ENCODE results near the gene GPR183.
A peak's percentile ranks its signal among the peaks of the same experiment; 100 is the strongest.

GPR183 gene

DNA sequence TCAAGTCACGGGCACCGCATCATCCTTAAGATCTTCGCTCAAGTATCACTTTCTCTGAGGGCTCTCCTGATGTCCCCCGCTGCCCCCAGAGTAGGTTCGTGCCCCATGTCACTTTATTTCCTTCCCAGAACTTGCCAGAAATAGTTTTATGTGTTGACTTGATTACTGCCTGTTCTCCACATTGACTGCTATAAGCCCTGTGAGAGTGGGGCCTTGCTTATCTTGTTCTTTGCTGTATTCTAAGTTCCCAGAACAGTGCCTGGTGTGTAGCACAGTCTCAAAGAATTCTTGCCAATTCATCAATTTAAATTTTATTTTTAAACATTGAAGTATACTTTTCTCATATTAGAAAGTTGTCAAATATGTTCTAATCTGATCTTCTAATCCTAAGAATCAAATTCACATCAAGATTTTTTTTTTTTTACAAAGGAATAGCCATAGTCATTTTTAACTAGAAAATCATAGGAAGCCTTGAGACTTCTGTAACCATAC is 32.1 kb upstream of the GPR183 start:
- no peak for DNase-seq

GRCh38 chr13:99335603-99336002 is 28.4 kb upstream of the GPR183 start:
- no peak for DNase-seq

DNA sequence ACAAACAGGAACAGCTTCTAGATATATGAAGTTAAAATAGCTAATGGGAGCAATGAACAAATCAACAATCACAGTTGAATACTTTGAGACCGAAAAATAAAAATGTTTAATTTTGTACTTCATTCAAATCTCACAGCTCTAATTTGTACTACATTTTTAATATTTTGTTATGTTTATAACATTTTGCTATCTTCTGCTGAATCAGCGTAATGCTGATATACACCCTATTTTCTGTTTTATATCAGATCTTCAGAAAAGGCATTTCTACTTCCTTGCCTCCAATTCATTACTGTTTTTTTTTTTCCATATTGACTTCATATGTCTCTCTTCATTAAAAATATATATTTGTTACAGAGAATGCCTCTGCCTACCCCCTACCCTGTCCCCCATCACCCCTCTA is 27.9 kb upstream of the GPR183 start:
- DNase-seq, result no peak

DNA sequence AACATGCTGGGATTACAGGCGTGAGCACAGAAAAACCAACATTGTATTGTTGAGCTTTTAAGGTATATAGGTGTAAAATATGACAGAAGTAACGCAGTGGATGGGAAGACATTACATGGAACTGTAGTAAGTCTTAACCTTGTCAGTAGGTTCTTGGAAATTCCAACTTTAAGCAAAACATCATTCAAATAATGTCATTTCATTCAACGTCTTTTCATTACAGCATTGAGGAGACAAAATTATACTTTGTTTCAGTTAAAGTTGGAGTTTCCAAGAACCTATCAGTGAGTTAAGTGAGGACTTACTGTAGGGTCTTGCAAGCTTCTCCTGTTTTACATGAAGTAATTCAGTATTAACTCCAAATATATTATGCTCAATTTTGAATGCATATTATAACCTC is 27.0 kb upstream of the GPR183 start:
- no peak for DNase-seq

- no peak for DNase-seq
These were observed 25.3 kb upstream of the GPR183 start for GRCh38 chr13:99332456-99332855.

GRCh38 chr13:99331881-99332293 is 24.7 kb upstream of the GPR183 start:
- peak; percentile 66 for DNase-seq

DNA sequence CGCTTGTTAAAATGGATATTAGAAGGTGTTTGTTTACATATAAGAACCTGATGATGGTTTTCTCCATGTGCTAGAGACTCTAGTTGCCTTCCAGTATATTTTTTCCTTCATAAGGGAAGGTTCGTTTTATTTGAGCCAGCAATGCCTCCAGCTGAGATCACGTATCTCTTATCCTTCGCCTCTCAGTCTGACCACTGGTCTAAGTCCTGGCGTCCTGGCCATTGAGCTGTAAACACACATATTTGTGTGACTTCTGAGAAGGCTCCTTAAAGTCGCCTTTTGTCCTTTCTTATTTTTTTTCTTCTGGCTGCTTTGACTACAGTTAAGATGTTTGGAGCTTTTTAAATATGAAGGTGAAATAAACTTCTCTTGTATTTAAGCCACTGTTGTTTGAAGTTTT is 23.7 kb upstream of the GPR183 start:
- no peak for DNase-seq

DNA sequence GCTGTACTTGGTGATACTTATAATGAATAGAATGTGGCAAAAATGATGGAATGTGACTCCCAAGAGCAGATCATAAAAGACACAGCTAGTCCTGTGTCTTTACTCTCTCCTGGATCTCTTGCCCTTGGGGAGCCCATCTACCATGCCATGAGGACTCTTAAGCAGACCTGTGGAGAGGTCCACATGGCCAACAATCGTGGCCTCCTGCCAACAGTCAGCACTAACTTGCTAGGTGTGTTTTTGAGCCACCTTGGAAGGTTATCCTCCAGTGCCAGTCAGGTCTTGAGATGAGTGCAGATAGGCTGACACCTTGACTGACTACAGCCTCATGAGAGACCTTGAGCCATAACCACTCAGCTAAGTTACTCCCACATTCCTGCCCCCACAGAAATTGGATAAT is 22.3 kb upstream of the GPR183 start:
- no peak for DNase-seq

DNA sequence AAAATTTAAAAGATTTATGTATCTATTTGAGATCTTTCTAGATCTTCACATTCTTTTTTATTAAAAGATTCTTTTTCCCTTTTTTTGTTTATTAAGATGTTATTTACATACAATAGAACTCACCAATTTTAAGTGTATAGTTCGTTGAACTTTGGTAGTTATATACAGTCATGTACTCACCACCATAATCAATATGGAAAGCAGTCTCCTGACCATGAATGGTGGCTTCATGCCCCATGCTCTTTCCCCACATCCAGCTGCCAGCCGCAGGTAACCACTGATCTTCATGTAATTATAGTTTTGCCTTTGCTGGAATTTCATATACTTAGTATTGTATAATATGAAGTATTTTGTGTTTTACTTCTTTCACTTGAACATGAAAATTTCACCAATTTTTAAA is 20.6 kb upstream of the GPR183 start:
- DNase-seq, result no peak

DNA sequence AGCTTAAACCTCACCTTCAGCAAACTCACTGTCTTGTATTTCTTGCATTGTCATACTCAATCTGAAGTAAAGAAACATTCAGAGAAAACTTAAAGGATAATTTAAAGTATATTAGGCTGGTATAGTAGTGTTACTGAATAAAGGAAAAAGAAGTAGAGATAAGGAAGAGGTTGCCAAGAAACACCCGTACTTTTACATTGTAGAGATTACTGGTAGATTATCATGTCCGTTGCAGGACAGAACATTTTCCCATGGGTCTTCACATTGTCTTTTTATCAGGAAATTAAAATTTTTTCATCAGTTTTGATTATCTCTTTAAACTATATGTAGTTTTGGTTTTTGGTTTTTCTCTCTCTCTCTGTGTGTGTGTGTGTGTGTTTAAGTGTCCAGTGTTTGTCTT is 19.9 kb upstream of the GPR183 start:
- no peak for DNase-seq

DNA sequence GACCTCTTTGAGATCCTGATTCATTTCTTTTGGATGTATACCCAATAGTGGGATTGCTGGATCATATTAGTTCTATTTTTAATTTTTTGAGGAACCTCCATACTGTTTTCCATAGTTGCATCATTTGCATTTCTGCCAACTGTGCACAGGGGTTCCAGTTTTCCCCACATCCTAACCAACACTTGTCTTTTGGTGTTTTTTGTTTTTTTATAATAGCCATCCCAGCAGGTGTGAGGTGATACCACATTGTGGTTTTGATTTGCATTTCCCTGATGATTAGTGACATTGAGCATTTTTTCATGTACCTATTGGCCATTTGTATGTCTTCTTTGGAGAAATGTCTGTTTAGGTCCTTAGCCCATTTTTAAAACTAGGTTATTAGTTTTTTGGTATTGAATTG is 18.8 kb upstream of the GPR183 start:
- DNase-seq, result no peak

- no peak for DNase-seq
These were observed 16.3 kb upstream of the GPR183 start for GRCh38 chr13:99323488-99323887.

DNA sequence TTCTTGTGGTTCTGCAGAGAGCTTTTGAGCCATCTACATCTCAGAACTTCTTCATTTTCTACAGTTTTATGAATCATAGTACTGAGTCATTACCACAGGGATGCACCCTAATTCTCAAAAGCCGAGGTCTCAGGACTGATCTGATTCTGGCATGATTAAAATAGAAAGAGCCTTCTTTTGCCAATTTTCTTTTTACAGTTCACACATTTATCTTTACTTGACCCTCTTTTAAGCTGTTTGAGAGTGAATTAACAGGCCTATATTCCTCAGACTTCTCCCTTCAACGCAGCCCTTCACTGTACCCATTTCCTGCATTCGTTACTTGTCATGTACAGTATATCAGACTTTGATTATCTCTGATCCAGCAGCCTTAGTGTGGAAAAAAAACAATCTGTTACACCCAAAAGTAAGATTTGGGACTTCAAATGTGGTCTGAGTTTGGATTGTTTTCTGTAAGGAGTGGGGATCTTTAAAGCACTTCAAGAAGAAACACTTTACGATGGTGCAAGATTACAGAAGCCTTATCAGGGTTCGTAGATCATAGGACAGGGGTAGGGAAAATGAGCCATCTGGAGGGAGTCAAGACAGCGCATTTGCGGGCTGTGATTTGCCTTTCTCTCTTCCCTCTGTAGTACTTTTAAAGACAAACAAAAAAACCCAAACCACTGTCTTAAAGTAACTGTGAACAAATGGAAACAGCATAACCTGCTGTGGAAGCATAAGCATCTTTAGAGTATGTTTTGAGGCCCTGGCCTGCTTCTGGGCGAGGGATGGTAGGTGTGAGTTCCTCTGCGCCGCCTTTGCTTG is 15.3 kb upstream of the GPR183 start:
- DNase-seq, result no peak

- no peak for DNase-seq
These were observed 14.5 kb upstream of the GPR183 start for GRCh38 chr13:99321709-99322108.

DNA sequence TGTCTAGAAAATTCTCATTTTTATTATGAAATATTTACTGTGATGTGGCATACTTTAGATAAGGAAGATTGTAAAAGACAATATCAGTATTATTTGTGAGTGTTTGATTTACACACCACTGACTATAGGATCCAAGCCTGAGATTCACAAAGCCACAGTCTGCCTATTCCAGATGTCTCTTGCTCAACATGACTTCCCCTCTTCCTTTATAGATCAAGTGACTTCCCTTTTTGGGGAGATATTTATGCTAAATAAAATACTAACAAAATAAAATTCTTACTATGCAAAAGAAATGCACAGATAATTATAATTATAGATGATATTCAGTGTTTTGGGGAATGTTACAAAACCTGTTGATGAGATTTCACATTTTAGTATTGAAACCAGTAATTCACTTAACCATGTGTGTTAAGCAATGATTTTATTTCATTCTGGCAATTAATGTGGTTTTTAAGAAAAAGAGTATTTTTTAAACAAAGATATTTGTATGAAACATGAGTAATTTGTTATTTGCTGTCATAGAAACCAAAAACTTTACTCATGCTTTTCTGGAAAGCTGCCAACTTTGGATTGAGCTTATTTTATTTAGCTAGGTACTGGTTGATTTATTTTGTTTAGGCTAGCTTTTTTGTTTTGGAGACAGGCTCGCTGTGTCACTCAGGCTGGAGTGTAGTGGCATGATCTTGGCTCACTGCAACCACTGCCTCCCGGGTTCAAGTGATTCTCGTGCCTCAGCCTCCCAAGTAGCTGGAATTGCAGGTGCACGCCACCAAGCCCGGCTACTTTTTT is 13.7 kb upstream of the GPR183 start:
- DNase-seq, result no peak

DNA sequence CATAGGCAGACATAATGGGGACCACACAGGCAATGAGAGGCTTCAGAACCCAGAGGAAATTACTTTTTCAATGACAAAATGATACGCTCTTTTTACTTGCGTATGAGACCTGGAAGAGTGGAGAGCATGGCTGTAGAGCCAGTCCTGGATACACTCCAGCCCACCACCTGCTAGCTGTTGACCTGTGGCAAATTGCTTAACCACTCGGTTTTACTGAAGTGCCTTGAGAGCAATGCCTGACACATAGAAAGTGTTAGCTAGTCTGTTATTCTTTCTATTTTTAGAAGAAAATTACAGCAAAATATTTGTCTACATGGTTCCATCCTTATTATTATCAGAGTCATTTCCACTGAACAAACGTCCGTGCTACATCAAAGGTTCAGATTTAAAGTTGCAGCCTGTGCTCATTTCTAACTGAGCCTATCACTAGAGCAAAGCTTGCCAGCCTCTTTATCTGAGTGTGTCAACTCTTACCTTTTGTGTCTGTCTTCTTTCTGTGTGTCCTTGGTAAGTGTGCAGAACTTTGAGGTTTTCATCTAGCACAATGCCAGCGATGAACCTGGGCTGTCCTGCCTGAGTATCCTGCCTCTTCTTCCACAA is 9.6 kb upstream of the GPR183 start:
- DNase-seq, result no peak

GRCh38 chr13:99316224-99316623 is 9.0 kb upstream of the GPR183 start:
- DNase-seq, result no peak

- no peak for DNase-seq
These were observed 8.0 kb upstream of the GPR183 start for GRCh38 chr13:99315186-99315585.

- DNase-seq, result no peak
These were observed 7.5 kb upstream of the GPR183 start for GRCh38 chr13:99314640-99315176.

- no peak for DNase-seq
These were observed 6.7 kb upstream of the GPR183 start for GRCh38 chr13:99313941-99314340.

- DNase-seq, result no peak
These were observed 6.3 kb upstream of the GPR183 start for GRCh38 chr13:99313501-99313900.

- DNase-seq, result no peak
These were observed 5.3 kb upstream of the GPR183 start for GRCh38 chr13:99312493-99312883.

- no peak for DNase-seq
These were observed 4.7 kb upstream of the GPR183 start for GRCh38 chr13:99311748-99312492.

Data from activated CD8-positive, alpha-beta memory T cell treated with anti-CD3 and anti-CD28 coated beads, Interleukin-2, amount 50 U/mL, for 48 hours (primary cell).